Measurements from ENCODE around the gene CRMP1. TPM values are rescaled to one million over a fixed set of nuclear protein-coding genes. Genes with fewer than 3 reads are reported as not detected.

CRMP1 gene
- total and polyA plus RNA-seq, 12 donors = 0.18 to 17.7 (median 4.8) TPM

DNA sequence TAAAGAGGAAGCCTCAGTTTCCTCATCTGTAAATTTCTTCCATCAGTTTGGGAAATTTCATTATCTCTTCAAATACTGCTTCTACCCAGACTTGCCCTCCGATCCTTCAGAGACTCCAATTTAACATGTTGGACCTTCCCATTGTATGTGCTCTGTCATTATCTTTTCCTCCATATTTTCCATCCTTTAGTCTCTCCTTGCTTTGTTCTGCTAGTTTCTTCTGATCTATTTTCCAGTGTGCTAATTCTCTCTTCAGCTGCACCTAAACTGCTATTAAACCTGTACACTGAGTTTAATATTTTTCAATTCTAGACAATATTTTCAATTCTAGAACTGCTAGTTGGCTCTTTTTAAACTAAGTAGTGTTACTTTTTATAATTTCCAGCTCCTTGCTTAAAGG, 116.4 kb downstream of the CRMP1 start:
- WGBS, 4 donors = 95 to 100% (median 98%) methylated on average over 1 of the region's 1 CpG
- Histone ChIP-seq H3K4me3 (no peak overlapping the region), H3K9me3 (replicated peaks in 1 of 3) (peaks cover 0 to 11% (median 0%) of the 10 kb centered on the region in 3 donors), H3K27me3 (no peaks in the 10 kb centered on the region), H3K27ac (no peak overlapping the region), H3K36me3 (replicated peaks in 1 of 2) (no peaks in the 10 kb centered on the region), H3K4me1 (replicated peaks in 1 of 2) (no peaks in the 10 kb centered on the region)
- TF ChIP-seq POLR2A (IDR thresholded peaks at IDR 0.05) (no peak), CTCF (IDR thresholded peaks at IDR 0.05) (no peak)
- no peak for DNase-seq
- intact Hi-C loops (cut with DNase I) = no loop called here

DNA sequence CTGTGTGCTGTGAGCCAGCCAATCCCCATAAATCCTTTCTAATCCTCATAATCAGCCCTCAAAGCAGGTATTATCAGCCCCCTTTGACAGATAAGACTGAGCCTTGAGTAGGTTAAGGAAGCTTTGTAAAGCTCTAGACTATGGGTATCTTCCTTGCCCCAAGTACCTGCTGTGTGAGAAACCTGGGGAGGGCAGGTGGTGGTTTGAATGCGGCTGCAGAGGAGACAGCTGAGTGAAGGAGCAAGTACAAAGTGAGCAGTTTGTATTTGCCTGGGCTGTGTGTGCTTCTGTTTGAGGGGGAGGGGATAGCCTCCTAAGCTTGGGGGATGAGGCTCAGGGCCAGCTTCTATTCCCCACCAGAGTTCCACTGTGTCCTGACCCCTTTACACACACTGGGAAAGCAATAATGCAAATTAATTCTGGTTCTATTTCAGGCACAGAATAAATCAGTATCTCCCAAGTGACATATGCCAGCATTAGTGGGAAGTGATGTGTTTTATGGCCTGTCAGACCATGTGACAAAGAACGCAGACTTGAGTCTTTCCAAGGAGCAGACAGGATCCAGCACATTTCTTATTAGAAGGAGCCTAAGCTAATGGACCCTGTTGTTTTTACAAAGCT, 118.4 kb downstream of the CRMP1 start:
- peaks cover 0 to 11% (median 0%) of the 10 kb centered on the region in 3 donors for H3K9me3 ChIP-seq (replicated peaks in 1 of 3)
- no peak for TF ChIP-seq CTCF (IDR thresholded peaks at IDR 0.05)
- no peak for TF ChIP-seq POLR2A (IDR thresholded peaks at IDR 0.05)
- peak in 1 of 7 donors; percentile 3 for DNase-seq
- intact Hi-C loops (cut with DNase I) = no loop called here
- no peaks in the 10 kb centered on the region for H3K4me1 ChIP-seq (replicated peaks in 1 of 2)
- H3K27ac ChIP-seq = no peak overlapping the region
- H3K4me3 ChIP-seq = no peak overlapping the region
- no peaks in the 10 kb centered on the region for H3K36me3 ChIP-seq (replicated peaks in 1 of 2)
- 77 to 85% (median 80%) methylated on average over 2 of the region's 2 CpGs for WGBS, 4 donors
- H3K27me3 ChIP-seq = no peaks in the 10 kb centered on the region

DNA sequence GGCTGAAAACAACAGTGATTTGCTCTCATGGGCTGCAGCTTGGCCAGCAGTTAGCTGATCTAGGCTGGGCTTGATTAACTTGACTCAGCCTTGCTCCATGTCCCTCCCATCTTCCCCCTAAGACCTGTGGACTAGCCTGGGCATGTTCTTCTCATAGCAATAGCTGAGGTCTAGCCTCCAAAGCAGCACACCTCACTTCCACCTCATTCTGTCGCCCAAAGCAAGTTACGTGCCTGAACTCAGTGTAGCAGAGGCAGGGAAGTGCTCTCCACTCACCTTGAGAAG, 119.7 kb downstream of the CRMP1 start:
- intact Hi-C loops (cut with DNase I) = no loop called here

GRCh38 chr4:5772528-5773270, 120.2 kb downstream of the CRMP1 start:
- H3K27me3 ChIP-seq = no peaks in the 10 kb centered on the region
- no peak overlapping the region for H3K27ac ChIP-seq
- peaks cover 0 to 11% (median 0%) of the 10 kb centered on the region in 3 donors for H3K9me3 ChIP-seq (replicated peaks in 1 of 3)
- 89 to 96% (median 93%) methylated on average over 7 to 9 of the region's 9 CpGs for WGBS, 4 donors
- no peaks in the 10 kb centered on the region for H3K4me1 ChIP-seq (replicated peaks in 1 of 2)
- intact Hi-C loops (cut with DNase I) = no loop called here
- no peak overlapping the region for H3K4me3 ChIP-seq
- H3K36me3 ChIP-seq (replicated peaks in 1 of 2) = no peaks in the 10 kb centered on the region
- TF ChIP-seq POLR2A (IDR thresholded peaks at IDR 0.05) (no peak), CTCF (IDR thresholded peaks at IDR 0.05) (no peak)
- peak in 2 of 7 donors; percentile 5 to 33 for DNase-seq

More for the DNA sequence above, 119.7 kb downstream of the CRMP1 start:
- Histone ChIP-seq H3K4me1 (replicated peaks in 1 of 2) (no peaks in the 10 kb centered on the region), H3K9me3 (replicated peaks in 1 of 3) (peaks cover 0 to 11% (median 0%) of the 10 kb centered on the region in 3 donors), H3K27me3 (no peaks in the 10 kb centered on the region), H3K4me3 (no peak overlapping the region), H3K27ac (no peak overlapping the region), H3K36me3 (replicated peaks in 1 of 2) (no peaks in the 10 kb centered on the region)
- TF ChIP-seq POLR2A (IDR thresholded peaks at IDR 0.05) (no peak), CTCF (IDR thresholded peaks at IDR 0.05) (no peak)
- DNase-seq = no peak
- WGBS, 4 donors = 90 to 100% (median 92%) methylated on average over 2 of the region's 2 CpGs

MicroRNA genes within 50 kb of the gene (microRNA counts, 767-probe panel; counts per million panel counts)
- 0 counts per million in 2 donors for microRNA hsa-miR-378d

Small RNA genes within 50 kb of the gene (microRNA-seq; reads per million reads assigned to microRNA genes)
- 0 to 0.89 (median 0.57) reads per million in 3 donors for gene MIR378D1

Small RNA genes within 50 kb of the gene (small RNA-seq; reads per million reads assigned to genes)
- gene MIR378D1 = 0 reads per million in 2 donors

Other genes with a start within 250 kb of the CRMP1 start
- gene EVC2, start 184.5 kb downstream of the CRMP1 start, total RNA-seq = 1 to 10 TPM in 7 of 9 donors, under 1 TPM in 2; 0.75 to 3.4 (median 2.0) TPM
- gene EVC2, start 184.5 kb downstream of the CRMP1 start, polyA plus RNA-seq = 1 to 10 TPM in 1 of 3 donors, under 1 TPM in 2; 0.66 to 1.6 (median 0.74) TPM
- gene EVC, start 181.9 kb downstream of the CRMP1 start, total RNA-seq = 10 to 100 TPM in 6 of 9 donors, 1 to 10 TPM in 3; 3.6 to 23.7 (median 15.5) TPM
- gene EVC, start 181.9 kb downstream of the CRMP1 start, polyA plus RNA-seq = 1 to 10 TPM; 1.0 to 5.3 (median 4.3) TPM
- under 1 TPM in 5 of 9 donors, not detected in 4; 0.08 to 0.70 (median 0.57) TPM for gene C4orf50, start 125.3 kb upstream of the CRMP1 start, total RNA-seq
- 1 to 10 TPM in 1 of 3 donors, under 1 TPM in 2; 0.27 to 1.4 (median 0.55) TPM for gene C4orf50, start 125.3 kb upstream of the CRMP1 start, polyA plus RNA-seq

Measured in adrenal gland (tissue), 12 donors.